CD4-positive, alpha-beta memory T cell (primary cell): Measurements from ENCODE around the gene RHEBL1. TPM values are rescaled to one million over a fixed set of nuclear protein-coding genes. Genes with fewer than 3 reads are reported as not detected.

Source experiments
- CTCF ChIA-PET: fragments of 350-600 bp; sonication (Branson Sonifier 250); formaldehyde crosslinking; loops from one replicate; lab custom pipeline; 2021; ENCODE audit warnings: inconsistent platforms; ENCODE audit not compliant: partially characterized antibody; lab: Charles Lee
- POLR2A ChIA-PET: fragments of 350-600 bp; sonication (Branson Sonifier 250); formaldehyde crosslinking; loops from one replicate; lab custom pipeline; 2021; ENCODE audit not compliant: partially characterized antibody; lab: Charles Lee
- DNase-seq, 5 donors: peaks; one replicate each; pipeline versions ENCODE4 v3.0.0 to v3.0.0-alpha.2; 2020 to 2022; ENCODE audit warnings: mixed read lengths in 1 of 5
- H3K27ac ChIP-seq: one replicate; pipeline ENCODE4 v1.7.0; 2013; ENCODE audit warnings: low read depth, low read length
- H3K27me3 ChIP-seq: 2 replicates; pipeline ENCODE4 v1.7.0; 2013; ENCODE audit warnings: mild to moderate bottlenecking, low read length, moderate library complexity; ENCODE audit not compliant: insufficient read depth
- H3K36me3 ChIP-seq: 2 replicates; pipeline ENCODE4 v1.7.0; 2013; ENCODE audit warnings: mild to moderate bottlenecking, low read length, moderate library complexity; ENCODE audit not compliant: insufficient read depth
- H3K4me1 ChIP-seq: 2 replicates; pipeline ENCODE4 v1.7.0; 2013; ENCODE audit warnings: mild to moderate bottlenecking, low read length, moderate library complexity; ENCODE audit not compliant: insufficient read depth
- H3K4me3 ChIP-seq, 2 donors: one replicate each; pipeline ENCODE4 v1.7.0; 2013; ENCODE audit warnings: low read length in 2 of 2, mild to moderate bottlenecking in 1 of 2
- H3K9me3 ChIP-seq, 2 donors: one replicate each; pipeline ENCODE4 v1.7.0; 2013; ENCODE audit warnings: low read length in 2 of 2, control low read depth in 1 of 2; ENCODE audit not compliant: control insufficient read depth in 1 of 2
- H3K27ac Mint-ChIP-seq, 7 donors: one replicate each; pipeline ENCODE4 v1.8.0; 2020 to 2021; ENCODE audit warnings: mixed read lengths in 7 of 7, mild to moderate bottlenecking in 6 of 7, inconsistent platforms in 3 of 7, moderate library complexity in 3 of 7
- H3K27me3 Mint-ChIP-seq, 2 donors: one replicate each; pipeline ENCODE4 v1.8.0; 2020 to 2021; ENCODE audit warnings: mixed read lengths in 2 of 2
- H3K36me3 Mint-ChIP-seq, 2 donors: one replicate each; pipeline ENCODE4 v1.8.0; 2020 to 2021; ENCODE audit warnings: mixed read lengths in 2 of 2, inconsistent platforms in 1 of 2, mild to moderate bottlenecking in 1 of 2
- H3K4me1 Mint-ChIP-seq, 4 donors: one replicate each; pipeline ENCODE4 v1.8.0; 2020 to 2021; ENCODE audit warnings: mixed read lengths in 4 of 4, mild to moderate bottlenecking in 1 of 4
- H3K4me3 Mint-ChIP-seq, 8 donors: one replicate each; pipeline ENCODE4 v1.8.0; 2020 to 2021; ENCODE audit warnings: mixed read lengths in 8 of 8, mild to moderate bottlenecking in 7 of 8, moderate library complexity in 6 of 8, inconsistent platforms in 3 of 8
- H3K9me3 Mint-ChIP-seq, 8 donors: one replicate each; pipeline ENCODE4 v1.8.0; 2020 to 2021; ENCODE audit warnings: mixed read lengths in 8 of 8, mild to moderate bottlenecking in 5 of 8, inconsistent platforms in 3 of 8, moderate library complexity in 1 of 8
- intact Hi-C: fragments of 100-400 bp; cut with micrococcal nuclease; formaldehyde crosslinking; loops from one replicate; pipeline ENCODE4 v1.15.1; 2023
- polyA plus RNA-seq, 2 donors: library from polyadenylated mRNA; unstranded; fragments of 300-500 nt; fragmentation: Illumina TruSeq; gene quantifications; one replicate each; pipeline ENCODE4 v1.2.3, GENCODE V29; 2021
- total RNA-seq, 2 experiments: library from RNA; stranded (reverse); gene quantifications; one replicate each; pipeline ENCODE4 v1.2.3, GENCODE V29; 2021

Gene RHEBL1
- total and polyA plus RNA-seq, 4 experiments from 2014 or later, result 2.7 to 10.5 (median 6.0) TPM

DNA sequence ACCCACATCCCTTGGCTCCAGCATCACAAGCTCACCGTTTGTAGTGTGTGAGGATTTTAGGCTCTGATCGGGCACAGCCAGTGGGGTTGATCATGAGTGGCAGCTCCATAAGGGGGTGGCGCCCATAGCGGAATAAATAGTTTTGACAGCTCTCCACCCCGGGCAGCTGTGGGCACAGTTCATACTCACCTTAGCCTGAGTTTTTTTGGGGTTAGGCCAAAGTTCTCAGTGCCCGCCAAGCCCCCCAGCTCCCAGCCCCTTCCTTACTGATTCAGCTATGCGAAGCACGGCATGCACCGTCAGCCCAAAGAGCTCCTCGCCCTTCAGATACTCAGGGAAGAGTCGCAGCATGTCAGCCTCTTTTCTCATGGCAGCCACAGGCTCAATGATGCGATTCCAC lies 45.2 kb downstream of the RHEBL1 start:
- H3K4me1 ChIP-seq, result peaks cover 4% of the 10 kb centered on the region
- H3K9me3 Mint-ChIP-seq, result no peaks in the 10 kb centered on the region
- POLR2A ChIA-PET, result no interaction called here
- peaks cover 60% of the 10 kb centered on the region for H3K36me3 ChIP-seq
- H3K27ac Mint-ChIP-seq, result peak overlapping the region in 6 of 7 donors; percentile 55 to 75 (median 61)
- no peak overlapping the region for H3K27ac ChIP-seq
- H3K9me3 ChIP-seq, result no peaks in the 10 kb centered on the region
- no peaks in the 10 kb centered on the region for H3K27me3 Mint-ChIP-seq
- intact Hi-C loops, result no loop called here
- no peak overlapping the region for H3K4me3 ChIP-seq
- peaks cover 31 to 71% of the 10 kb centered on the region in 2 donors for H3K36me3 Mint-ChIP-seq
- CTCF ChIA-PET, result no interaction called here
- no peaks in the 10 kb centered on the region for H3K27me3 ChIP-seq
- DNase-seq, result no peak
- H3K4me3 Mint-ChIP-seq, result no peak overlapping the region
- H3K4me1 Mint-ChIP-seq, result peaks cover 3 to 6% (median 5%) of the 10 kb centered on the region in 4 donors

DNA sequence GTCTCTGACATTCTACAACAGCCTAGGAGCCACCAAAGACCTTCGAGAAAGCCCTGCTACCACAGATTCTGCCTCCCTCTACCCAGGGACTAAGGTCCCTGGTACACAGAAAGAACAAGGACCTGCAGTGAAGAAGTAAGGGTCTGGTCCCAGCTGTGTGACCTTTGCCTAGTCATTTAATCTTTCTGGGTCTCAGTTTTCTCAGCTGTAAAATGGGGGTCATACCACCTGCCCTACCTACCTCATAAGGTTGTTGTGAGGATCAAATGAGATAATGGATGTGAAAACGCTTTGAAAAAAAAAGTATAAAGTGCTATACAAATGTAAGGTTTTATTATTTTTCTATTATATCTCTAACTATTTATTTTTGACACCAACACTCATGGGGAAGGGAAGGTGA lies 46.0 kb downstream of the RHEBL1 start:
- POLR2A ChIA-PET, result no interaction called here
- H3K4me1 Mint-ChIP-seq, result peaks cover 6 to 13% (median 9%) of the 10 kb centered on the region in 4 donors
- Histone ChIP-seq H3K4me1 (peaks cover 10% of the 10 kb centered on the region), H3K9me3 (no peaks in the 10 kb centered on the region), H3K27me3 (no peaks in the 10 kb centered on the region), H3K4me3 (no peak overlapping the region), H3K36me3 (peaks cover 58% of the 10 kb centered on the region), H3K27ac (no peak overlapping the region)
- intact Hi-C loops, result no loop called here
- DNase-seq, result no peak
- H3K9me3 Mint-ChIP-seq, result no peaks in the 10 kb centered on the region
- H3K36me3 Mint-ChIP-seq, result peaks cover 31 to 73% of the 10 kb centered on the region in 2 donors
- H3K27ac Mint-ChIP-seq, result peak overlapping the region in 2 of 7 donors; percentile 90
- no peaks in the 10 kb centered on the region for H3K27me3 Mint-ChIP-seq
- CTCF ChIA-PET, result no interaction called here
- no peak overlapping the region for H3K4me3 Mint-ChIP-seq

DNA sequence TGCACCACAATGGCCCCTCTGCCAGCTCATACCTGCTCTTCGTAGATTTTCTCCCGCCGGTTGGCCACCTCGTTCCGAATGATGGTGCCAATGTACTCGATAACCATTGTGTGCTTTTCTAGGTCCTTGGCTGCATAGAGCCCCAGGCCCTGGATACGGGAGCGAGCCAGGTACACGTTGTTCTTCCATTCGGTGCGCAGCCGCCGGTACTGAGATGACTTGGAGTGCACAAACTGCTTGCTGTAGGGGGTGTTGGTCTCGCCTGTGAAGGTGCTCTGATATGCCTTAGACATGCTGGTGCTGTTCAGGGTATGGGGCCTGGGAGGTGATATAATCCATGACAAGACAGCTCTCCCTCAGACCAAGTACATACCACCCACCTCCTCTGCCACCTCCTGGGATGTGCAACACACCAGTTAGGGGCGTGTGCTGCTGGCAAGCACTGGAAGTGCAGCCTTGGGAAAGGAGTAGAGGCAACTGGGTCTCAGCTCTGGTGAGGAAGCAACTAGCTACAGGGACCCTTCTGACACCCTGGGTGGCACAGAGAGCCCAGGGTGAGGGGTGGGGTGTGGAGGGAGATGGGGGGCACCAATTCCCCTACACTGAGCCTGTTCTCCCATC lies 47.1 kb downstream of the RHEBL1 start:
- ChIA-PET CTCF (interaction anchor here (0.6 kb wide), 1 partner anchor 21 kb away, joined by 4 read pairs; no protein-coding TSS in a partner anchor), POLR2A (interaction anchor here (1.0 kb wide), 2 partner anchors 33 to 36 kb away, joined by 3 read pairs; no protein-coding TSS in a partner anchor)
- peaks cover 15% of the 10 kb centered on the region for H3K4me1 ChIP-seq
- peak overlapping the region; percentile 19 for H3K27ac ChIP-seq
- Mint-ChIP-seq H3K4me3 (peak overlapping the region in 1 of 8 donors; percentile 8), H3K27ac (peak overlapping the region; percentile 71 to 94 (median 86)), H3K27me3 (no peaks in the 10 kb centered on the region), H3K9me3 (no peaks in the 10 kb centered on the region), H3K36me3 (peaks cover 28 to 74% of the 10 kb centered on the region in 2 donors), H3K4me1 (peaks cover 10 to 24% (median 15%) of the 10 kb centered on the region in 4 donors)
- no peaks in the 10 kb centered on the region for H3K27me3 ChIP-seq
- H3K4me3 ChIP-seq, result no peak overlapping the region
- intact Hi-C loops, result no loop called here
- DNase-seq, result no peak
- no peaks in the 10 kb centered on the region for H3K9me3 ChIP-seq
- H3K36me3 ChIP-seq, result peaks cover 46% of the 10 kb centered on the region

DNA sequence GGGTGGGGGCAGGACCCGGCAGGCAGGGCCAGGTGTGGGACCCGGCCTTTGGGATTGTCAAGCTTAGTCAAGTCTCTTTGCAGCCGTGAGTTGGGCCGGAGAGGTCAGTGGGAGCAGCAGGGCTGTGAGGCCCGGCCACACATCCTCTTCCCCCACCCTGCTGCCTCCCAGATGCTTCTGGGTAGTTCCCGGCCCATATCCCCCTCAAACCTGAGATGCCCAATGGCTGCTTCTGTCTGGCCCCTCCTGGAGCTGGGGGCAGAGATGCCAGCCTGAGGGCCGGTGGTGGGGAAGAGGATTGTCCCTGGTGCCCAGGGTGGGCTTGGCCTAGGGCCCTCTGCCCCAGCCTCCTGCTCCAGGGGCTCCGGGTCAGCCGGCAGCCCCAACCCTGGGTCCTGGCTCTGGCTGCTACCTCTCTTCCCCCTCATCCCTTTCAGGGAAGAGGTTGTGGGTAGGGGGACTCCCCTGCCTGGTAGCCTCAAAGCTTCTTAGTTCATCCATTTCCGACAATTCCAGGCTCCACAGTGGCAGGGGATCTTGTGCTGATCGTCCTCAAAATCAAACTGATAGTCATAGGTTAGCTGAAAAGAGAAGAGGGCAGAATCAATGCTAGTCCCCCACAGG lies 48.4 kb downstream of the RHEBL1 start:
- peaks cover 30 to 69% of the 10 kb centered on the region in 2 donors for H3K36me3 Mint-ChIP-seq
- Histone ChIP-seq H3K27me3 (no peaks in the 10 kb centered on the region), H3K4me1 (peaks cover 24% of the 10 kb centered on the region), H3K9me3 (no peaks in the 10 kb centered on the region), H3K27ac (no peak overlapping the region), H3K36me3 (peaks cover 36% of the 10 kb centered on the region), H3K4me3 (no peak overlapping the region)
- H3K9me3 Mint-ChIP-seq, result no peaks in the 10 kb centered on the region
- peaks cover 16 to 35% (median 24%) of the 10 kb centered on the region in 4 donors for H3K4me1 Mint-ChIP-seq
- ChIA-PET CTCF (interaction anchor here (1.5 to 2.2 kb wide), 2 partner anchors 16 to 33 kb away, joined by 3 to 8 read pairs; no protein-coding TSS in a partner anchor), POLR2A (interaction anchor here (1.0 to 1.9 kb wide), 4 partner anchors 9 to 64 kb away, joined by 3 to 9 read pairs (median 4); partner anchors contain the start of gene ARF3)
- H3K27me3 Mint-ChIP-seq, result no peaks in the 10 kb centered on the region
- DNase-seq, result no peak
- peak overlapping the region; percentile 69 to 94 (median 86) for H3K27ac Mint-ChIP-seq
- intact Hi-C loops, result no loop called here
- no peak overlapping the region for H3K4me3 Mint-ChIP-seq

- DNase-seq, result no peak
- H3K27me3 Mint-ChIP-seq, result no peaks in the 10 kb centered on the region
- Histone ChIP-seq H3K4me3 (no peak overlapping the region), H3K9me3 (no peaks in the 10 kb centered on the region), H3K36me3 (peaks cover 26% of the 10 kb centered on the region), H3K27me3 (no peaks in the 10 kb centered on the region), H3K27ac (no peak overlapping the region), H3K4me1 (peaks cover 24% of the 10 kb centered on the region)
- H3K4me3 Mint-ChIP-seq, result no peak overlapping the region
- peaks cover 26 to 63% of the 10 kb centered on the region in 2 donors for H3K36me3 Mint-ChIP-seq
- intact Hi-C loops, result no loop called here
- H3K9me3 Mint-ChIP-seq, result no peaks in the 10 kb centered on the region
- H3K4me1 Mint-ChIP-seq, result peaks cover 16 to 42% (median 29%) of the 10 kb centered on the region in 4 donors
- POLR2A ChIA-PET, result interaction anchor here (0.8 to 1.9 kb wide), 10 partner anchors 10 to 111 kb away, joined by 3 to 10 read pairs (median 4); partner anchors contain the start of genes ARF3 and TUBA1B
- CTCF ChIA-PET, result interaction anchor here (1.1 to 2.3 kb wide), 11 partner anchors 9 to 168 kb away, joined by 4 to 25 read pairs (median 5); partner anchors contain the start of genes DDX23 and WNT1
- H3K27ac Mint-ChIP-seq, result peak overlapping the region; percentile 25 to 92 (median 80)
These were observed 49.3 kb downstream of the RHEBL1 start for GRCh38 chr12:49020441-49020840.

DNA sequence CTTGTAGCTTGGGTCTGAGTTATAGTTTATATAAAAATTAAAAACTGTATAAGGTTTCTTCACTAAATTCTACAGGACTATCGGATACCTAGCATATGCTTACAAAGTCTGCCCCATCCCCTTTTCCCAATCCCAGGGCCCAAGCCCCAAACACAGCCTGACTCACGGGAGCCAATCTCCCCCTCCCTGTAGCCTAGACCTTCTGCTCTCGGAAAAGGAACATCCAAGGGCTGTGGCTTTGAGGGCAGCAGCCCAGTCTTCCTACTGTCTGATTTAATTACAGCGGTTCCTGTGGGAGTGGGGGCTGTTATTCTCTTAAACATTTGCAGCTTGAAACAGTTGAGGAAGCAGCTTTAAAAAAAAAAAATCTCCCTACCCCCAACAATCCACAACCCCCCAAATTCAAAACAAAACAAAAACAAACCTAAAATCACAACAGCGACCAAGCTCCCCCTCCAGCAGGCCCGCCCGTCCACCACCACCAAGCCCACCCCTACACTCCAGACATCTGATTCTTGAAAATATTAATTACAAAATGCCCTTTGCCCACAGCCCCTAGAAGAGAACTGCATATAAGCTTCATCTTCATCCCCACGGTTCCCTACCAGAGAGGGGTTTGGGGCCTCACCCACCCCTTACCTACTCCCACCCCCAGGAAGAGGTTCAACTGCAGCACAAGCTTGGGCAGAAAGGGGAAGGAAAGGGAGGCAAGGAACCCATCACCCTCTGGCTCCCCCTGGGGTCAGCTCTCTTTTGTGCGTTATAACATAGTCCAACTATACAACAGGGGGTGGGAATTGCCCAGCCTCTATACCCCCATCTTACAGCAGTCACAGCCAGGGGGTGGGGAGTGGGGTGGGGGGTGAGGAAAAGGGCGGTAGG lies 50.1 kb downstream of the RHEBL1 start:
- Mint-ChIP-seq H3K9me3 (no peaks in the 10 kb centered on the region), H3K27ac (peak overlapping the region; percentile 95 to 100 (median 99)), H3K4me1 (peaks cover 18 to 49% (median 33%) of the 10 kb centered on the region in 4 donors), H3K36me3 (peaks cover 28 to 56% of the 10 kb centered on the region in 2 donors), H3K4me3 (peak overlapping the region; percentile 49 to 99 (median 94)), H3K27me3 (no peaks in the 10 kb centered on the region)
- Histone ChIP-seq H3K27me3 (no peaks in the 10 kb centered on the region), H3K4me3 (no peak overlapping the region), H3K36me3 (peaks cover 18% of the 10 kb centered on the region), H3K27ac (peak overlapping the region; percentile 95), H3K4me1 (peaks cover 24% of the 10 kb centered on the region), H3K9me3 (no peaks in the 10 kb centered on the region)
- intact Hi-C loops, result loop anchor here (2.0 kb wide), 1 partner anchor 37 kb away; no protein-coding TSS in a partner anchor
- peak in 2 of 5 donors; percentile 30 to 39 for DNase-seq
- CTCF ChIA-PET, result interaction anchor here (0.6 to 2.3 kb wide), 16 partner anchors 10 to 167 kb away, joined by 3 to 25 read pairs (median 5); partner anchors contain the start of genes DDX23 and WNT1
- POLR2A ChIA-PET, result interaction anchor here (0.7 to 1.9 kb wide), 11 partner anchors 10 to 111 kb away, joined by 3 to 10 read pairs (median 4); partner anchors contain the start of genes ARF3 and TUBA1B
